GM12892 (cell line): ENCODE measurements around the gene CKS1B.

Experiments used
- POLR2A ChIP-seq: IDR thresholded peaks from 2 replicates; pipeline ENCODE4 v1.6.1; 2011; ENCODE audit warnings: low read depth, low read length, control low read depth
- POLR2AphosphoS5 ChIP-seq: IDR thresholded peaks from 2 replicates; pipeline ENCODE4 v1.6.1; 2011; ENCODE audit warnings: low read depth, low read length, control low read depth

GRCh38 chr1:154959426-154959780, 15.1 kb upstream of the CKS1B start:
- TF ChIP-seq POLR2AphosphoS5 (no peak), POLR2A (no peak)
